ENCODE data around the gene WNT3.
"Not testable (repeated sequence)": the region's sequence is repeated elsewhere in the genome, so short reads cannot be mapped to it uniquely, and the experiment has no call there.

Gene WNT3

DNA sequence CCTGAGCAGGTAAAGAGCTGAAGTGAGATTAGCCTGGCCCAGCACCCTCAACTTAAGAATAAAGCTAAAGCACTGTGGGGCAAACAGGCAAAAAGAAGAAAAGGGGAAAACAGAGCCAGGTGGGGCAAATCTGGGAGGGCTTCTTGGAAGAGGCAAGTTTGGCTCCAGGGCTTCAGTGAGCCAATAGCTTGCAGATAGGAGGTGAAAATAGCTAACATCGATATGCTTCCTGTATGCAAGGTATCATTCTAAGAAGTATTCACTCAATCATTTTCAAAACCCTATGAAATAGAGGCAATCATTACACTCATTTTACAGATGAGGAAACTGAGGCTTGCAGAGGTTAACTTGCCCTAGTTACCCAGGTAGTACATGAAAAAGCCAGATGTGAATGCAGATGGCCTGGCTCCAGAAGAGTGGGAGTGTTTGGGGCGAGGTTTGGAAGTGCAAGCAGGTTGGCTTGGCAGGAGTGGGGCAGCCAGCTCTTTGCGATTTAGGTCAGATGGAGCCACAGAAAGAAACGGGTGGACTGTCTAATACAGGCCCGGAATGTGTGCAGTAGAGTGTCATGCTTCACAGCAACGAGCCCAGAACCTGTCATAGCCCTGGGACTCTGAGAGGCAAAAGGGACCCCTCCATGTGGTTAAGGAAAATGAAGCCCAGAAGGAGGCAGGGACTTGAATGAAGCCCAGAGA is 5.7 kb downstream of the WNT3 start:
- DNase-seq = no peak

DNA sequence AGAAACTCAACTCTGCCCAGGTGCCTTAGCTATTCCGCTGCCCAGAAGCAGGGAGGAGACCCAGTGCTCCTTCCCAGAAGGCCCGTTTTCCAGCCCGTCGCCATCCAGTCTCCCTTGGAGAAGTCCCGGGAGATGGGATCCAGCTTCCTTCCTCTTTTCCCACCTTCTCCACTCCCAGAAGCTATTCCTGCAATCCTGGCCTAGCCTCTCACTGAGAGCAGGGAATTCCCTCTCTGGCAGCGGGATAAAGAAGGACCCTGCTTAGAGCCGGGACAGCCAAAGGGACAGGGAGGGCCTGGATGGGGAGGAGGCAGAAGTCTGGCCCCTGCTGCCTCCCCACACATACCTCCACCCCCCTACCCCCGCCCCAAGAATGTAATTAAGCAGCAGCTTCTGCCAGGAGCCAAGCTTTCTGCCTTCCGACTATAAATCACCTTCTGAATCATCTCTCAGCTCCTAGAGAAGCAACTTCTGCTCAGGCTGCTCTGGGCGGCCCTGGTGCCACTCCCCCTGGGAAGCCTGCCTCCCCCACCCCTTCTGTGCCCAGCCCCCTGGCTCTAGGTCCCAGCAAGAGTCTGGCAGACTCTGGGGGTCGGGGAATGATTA is 6.4 kb downstream of the WNT3 start:
- no peak for DNase-seq

- no peak for DNase-seq
Measured at GRCh38 chr17:46810837-46811236, 7.7 kb downstream of the WNT3 start.

- no peak for DNase-seq
Measured at GRCh38 chr17:46809110-46809571, 9.4 kb downstream of the WNT3 start.

DNA sequence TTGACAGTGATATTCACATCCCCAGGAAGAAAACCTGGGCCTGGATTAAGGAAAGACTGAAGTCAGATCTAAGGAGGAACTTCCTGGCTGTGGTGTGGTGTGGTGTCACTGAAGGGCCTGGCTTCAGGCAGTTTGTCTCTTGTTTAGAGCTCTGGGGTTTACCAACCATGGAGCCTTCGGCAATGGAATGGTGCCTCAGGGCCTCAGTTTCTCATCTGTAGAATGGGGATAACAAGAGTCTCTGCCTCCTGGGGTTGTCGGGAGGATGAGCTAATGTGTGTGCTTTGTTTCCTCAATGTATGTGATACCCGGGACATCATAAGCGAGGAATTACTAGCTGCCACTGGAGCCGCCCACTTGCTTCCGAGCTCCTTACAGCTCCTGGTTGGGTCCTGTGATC is 12.7 kb downstream of the WNT3 start:
- DNase-seq = no peak

DNA sequence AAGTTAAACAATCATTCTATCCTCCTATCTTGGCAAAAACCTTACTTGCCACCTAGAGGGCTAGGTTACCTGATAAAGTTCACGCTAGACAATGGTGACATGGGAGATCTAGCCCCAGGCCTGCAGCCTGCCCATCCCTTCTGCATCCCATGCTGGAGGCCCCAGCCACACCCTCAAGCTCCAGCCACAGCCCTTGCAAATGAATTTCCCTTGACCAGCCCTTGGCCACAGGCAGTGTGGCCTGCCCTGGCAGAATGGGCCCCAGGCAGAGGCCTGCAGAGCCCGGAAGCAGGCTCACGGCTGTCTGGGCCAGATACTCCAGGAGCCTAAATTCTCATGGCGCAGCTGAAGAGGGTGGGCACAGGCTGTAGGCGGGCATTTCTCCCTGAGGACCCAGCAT is 14.9 kb downstream of the WNT3 start:
- no peak for DNase-seq

DNA sequence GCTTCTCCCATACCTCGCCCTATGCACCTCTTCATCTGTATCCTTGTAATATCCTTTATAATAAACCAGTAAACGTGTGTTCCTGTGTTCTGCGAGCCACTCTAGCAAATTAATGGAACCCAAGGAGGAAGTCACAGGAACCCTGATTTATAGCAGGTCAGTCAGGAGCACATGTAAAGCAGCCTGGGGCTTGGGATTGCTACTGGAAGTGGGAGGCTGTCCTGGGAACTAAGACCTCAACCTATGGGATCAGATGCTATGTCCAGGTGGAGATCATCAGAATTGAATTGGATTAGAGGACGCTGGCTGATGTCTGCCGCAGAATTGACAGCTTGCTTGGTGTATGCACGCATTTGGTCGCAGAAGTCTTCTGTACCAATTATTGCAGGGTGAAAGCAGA is 15.7 kb downstream of the WNT3 start:
- no peak for DNase-seq

DNA sequence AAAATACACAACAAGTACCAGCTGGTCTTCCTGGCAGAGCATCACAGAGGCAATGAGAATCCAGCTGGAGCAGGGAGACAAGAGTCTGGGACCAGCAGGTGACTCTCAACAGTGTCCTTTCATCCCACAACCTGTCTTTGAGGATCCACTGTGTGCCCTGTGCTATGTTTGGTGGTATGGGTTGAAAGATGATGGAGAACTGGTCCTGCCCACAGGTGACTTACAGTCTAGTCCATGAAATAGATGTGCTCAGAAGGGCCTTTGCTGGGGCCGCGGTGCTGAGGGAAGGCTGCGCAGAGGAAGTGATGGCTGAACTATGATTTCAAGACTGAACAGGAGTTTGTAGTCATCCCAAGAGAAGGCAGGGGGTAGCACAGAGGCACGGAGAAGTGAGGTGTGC is 17.9 kb downstream of the WNT3 start:
- DNase-seq = no peak

DNA sequence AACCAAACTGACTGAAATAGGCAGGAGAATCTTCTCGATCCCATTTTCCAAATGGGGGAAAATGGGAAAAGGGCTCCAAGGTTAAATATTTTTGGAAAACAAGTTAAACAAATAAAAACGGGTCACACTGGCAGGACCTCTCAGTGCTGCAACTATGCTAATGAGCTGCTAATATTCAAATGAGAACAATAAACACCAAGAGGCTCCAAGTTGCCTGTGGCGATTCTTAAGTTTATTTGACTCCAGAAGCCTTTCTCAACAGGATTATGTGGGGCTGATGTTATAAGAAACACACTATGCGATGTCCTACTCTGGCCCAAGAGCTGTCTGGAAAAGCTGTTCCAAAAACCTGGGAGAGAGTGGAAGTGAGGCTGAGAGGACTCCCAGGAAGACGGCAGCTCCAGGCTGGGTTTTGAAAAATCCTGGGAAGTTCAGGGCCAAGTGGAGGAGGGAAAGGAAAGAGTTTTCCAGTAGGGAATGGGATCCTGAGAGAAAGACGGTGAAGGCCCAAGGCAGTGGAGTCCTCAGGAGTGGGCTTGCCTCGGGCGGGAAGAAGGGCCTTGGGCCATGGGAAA is 21.4 kb downstream of the WNT3 start:
- no peak for DNase-seq

GRCh38 chr17:46796524-46796923 is 22.0 kb downstream of the WNT3 start:
- DNase-seq = no peak

DNA sequence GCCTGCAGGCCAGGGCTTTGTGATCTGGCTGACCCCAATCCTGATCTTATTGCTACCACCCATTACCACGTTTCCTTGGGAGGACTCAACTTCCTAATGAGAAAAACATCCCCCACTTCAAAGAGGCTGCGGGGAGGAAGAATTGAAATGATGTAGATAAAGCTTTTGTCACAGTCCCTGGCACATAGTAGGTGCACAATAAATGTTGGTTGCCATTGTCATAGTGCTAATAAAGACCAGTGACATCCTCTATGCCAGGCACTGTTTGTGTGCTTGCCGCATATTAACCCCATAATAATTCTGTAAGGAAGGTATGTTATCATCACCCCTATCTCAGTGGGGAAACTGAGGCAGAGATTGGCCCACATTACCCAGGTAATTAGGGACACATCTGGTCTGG is 22.4 kb downstream of the WNT3 start:
- no peak for DNase-seq

- no peak for DNase-seq
Measured at GRCh38 chr17:46795379-46795952, 23.0 kb downstream of the WNT3 start.

- no peak for DNase-seq
Measured at GRCh38 chr17:46794318-46794717, 24.2 kb downstream of the WNT3 start.

GRCh38 chr17:46793541-46793940 is 25.0 kb downstream of the WNT3 start:
- DNase-seq = no peak

DNA sequence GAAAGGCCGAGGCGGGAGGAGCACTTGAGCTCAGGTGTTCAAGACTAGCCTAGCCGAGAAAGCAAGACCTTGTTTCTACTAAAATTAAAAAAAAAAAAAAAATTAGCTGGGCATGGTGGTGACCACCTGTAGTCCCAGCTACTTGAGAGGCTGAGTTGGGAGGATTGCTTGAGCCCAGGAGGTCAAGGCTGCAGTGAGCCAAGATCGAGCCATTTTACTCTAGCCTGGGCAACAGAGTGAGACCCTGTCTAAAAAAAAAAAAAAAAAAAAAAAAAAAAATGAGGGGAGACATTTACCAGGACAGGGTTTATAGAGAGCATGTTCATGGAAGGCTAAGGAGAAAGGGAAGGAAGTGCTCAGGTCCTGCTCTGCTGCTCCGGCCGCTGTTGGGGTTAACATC is 25.5 kb downstream of the WNT3 start:
- DNase-seq = not testable (repeated sequence)

DNA sequence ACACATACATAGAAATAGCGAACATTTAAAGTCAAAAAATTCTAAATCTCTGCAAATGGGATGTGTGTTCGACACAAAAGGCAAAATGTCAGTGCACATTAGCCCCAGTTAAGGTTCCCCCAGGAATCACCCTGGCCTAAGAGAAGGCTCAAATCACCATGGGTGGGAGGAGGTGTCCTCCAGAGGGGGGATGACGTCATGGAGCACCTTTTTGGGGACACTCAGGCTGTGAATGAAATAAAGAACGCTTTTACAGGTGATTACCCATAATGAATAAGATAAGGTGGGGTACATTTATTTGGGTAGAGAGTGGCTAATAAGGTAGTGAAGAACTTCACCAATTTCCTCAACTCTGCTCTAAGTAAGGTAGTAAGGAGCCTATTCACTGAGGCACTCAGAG is 26.4 kb downstream of the WNT3 start:
- DNase-seq = no peak

- DNase-seq = no peak
Measured at GRCh38 chr17:46791531-46791930, 27.0 kb downstream of the WNT3 start.

DNA sequence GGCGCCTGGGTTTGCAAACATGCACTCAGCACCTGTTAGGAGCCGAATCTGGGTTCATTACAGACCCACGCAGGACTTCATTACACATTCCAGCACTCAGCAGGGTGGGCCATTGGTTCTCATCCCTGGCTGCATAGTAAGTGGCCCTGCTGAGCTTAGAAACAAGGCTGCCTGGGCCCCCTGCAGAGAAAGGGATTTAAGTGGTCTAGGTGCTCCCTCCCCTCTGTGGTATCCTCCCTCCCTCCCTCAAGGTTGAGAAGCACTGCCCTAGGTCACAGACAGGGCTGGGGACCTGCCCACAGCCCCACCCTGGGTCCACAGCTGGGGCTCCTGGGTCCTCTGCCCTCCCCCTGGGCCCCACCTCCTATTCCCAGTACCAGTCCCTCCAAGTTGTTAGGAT is 28.3 kb downstream of the WNT3 start:
- no peak for DNase-seq

DNA sequence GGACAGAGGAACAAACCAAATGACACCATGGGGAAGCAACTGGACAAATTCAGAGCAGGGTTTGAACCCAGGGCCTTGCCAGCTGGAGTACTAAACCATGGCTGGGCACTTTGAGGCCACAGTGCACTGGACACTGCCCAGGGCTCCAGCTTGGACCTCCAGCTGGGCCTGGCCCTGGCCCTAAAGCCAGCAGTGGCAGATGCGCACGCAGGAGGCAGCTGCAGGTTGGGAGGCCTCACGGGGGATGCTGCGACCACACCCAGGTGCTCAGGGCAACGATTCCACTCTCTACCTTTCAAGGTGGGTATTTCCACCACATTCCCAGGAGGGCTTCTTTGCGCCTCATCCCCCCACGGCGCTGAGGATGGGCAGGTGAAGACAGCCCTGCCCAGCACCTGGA is 28.9 kb downstream of the WNT3 start:
- no peak for DNase-seq

- DNase-seq = no peak
Measured at GRCh38 chr17:46788796-46789195, 29.7 kb downstream of the WNT3 start.

DNA sequence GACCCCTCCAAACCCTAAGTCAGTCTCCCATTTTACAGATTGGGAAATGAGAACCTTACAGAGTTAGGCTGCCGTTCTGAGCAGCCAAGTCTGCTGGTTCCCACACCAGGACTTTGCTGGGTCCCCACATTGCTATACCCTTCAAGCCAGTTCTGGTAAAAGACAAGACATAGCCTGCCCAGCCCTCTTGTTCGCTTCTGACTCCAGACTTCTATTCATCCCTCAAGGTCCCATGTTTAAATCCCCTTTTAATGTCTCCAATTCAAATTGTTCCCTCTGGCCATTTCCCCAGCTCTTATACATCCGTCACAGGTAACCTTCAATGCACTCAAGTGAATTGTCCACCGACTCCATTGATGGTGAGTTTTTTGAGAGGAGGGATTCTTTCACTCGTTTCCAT is 30.2 kb downstream of the WNT3 start:
- no peak for DNase-seq

GRCh38 chr17:46787478-46787877 is 31.0 kb downstream of the WNT3 start:
- DNase-seq = no peak

GRCh38 chr17:46785696-46786095 is 32.8 kb downstream of the WNT3 start:
- no peak for DNase-seq

GRCh38 chr17:46783031-46783593 is 35.4 kb downstream of the WNT3 start:
- DNase-seq = no peak
